GM23338 (cell line): ENCODE data around the gene FIG4. TPM values are rescaled to one million over a fixed set of nuclear protein-coding genes. Genes with fewer than 3 reads are reported as not detected.
"Not testable (repeated sequence)": the region's sequence is repeated elsewhere in the genome, so short reads cannot be mapped to it uniquely, and the experiment has no call there.

Experiments
- ATAC-seq: fragments of 200-7000 bp; cut with Tn5 transposase; 3 replicates; pipeline ENCODE4 v1.9.1; 2020
- DNase-seq: peaks from one replicate; pipeline ENCODE4 v3.0.0-alpha.2; 2015; ENCODE audit warnings: low spot score
- H2AFZ ChIP-seq: fragments of 200-600 bp; sonication (generic); 2 replicates; pipeline ENCODE4 v1.8.0; 2016; ENCODE audit warnings: antibody characterized with exemption, mild to moderate bottlenecking, moderate library complexity
- H3F3A ChIP-seq: fragments of 200-600 bp; sonication (generic); replicated peaks from 2 replicates; pipeline ENCODE4 v1.8.0; 2017; ENCODE audit warnings: antibody characterized with exemption, mixed run types, low read depth
- H3K27ac ChIP-seq: fragments of 200-600 bp; sonication (generic); 2 replicates; pipeline ENCODE4 v1.6.1; 2016; ENCODE audit warnings: low read depth
- H3K27me3 ChIP-seq: fragments of 200-600 bp; sonication (generic); 2 replicates; pipeline ENCODE4 v1.8.0; 2016; ENCODE audit warnings: mild to moderate bottlenecking, mixed run types, moderate library complexity; ENCODE audit not compliant: insufficient read depth
- H3K36me3 ChIP-seq: fragments of 200-600 bp; sonication (generic); 2 replicates; pipeline ENCODE4 v1.8.0; 2016; ENCODE audit warnings: mild to moderate bottlenecking; ENCODE audit not compliant: insufficient read depth
- H3K4me1 ChIP-seq: fragments of 200-600 bp; sonication (generic); 2 replicates; pipeline ENCODE4 v1.8.0; 2016; ENCODE audit warnings: mild to moderate bottlenecking, moderate library complexity; ENCODE audit not compliant: insufficient read depth
- H3K4me2 ChIP-seq: fragments of 200-600 bp; sonication (generic); 2 replicates; pipeline ENCODE4 v1.7.1; 2017; ENCODE audit warnings: mixed run types
- H3K4me3 ChIP-seq: fragments of 200-600 bp; sonication (generic); 2 replicates; pipeline ENCODE4 v1.6.1; 2016; ENCODE audit warnings: mixed run types
- H3K79me2 ChIP-seq: fragments of 200-600 bp; sonication (generic); replicated peaks from 2 replicates; pipeline ENCODE4 v1.8.0; 2017; ENCODE audit warnings: mild to moderate bottlenecking; ENCODE audit not compliant: insufficient read depth
- H3K9me2 ChIP-seq: fragments of 200-600 bp; sonication (generic); 2 replicates; pipeline ENCODE4 v1.8.0; 2017; ENCODE audit not compliant: insufficient read depth
- H4K20me1 ChIP-seq: fragments of 200-600 bp; sonication (generic); replicated peaks from 2 replicates; pipeline ENCODE4 v1.8.0; 2017; ENCODE audit warnings: mild to moderate bottlenecking; ENCODE audit not compliant: insufficient read depth
- H3K27ac Mint-ChIP-seq: 2 replicates; pipeline ENCODE4 v1.8.0; 2020; ENCODE audit warnings: inconsistent platforms, mild to moderate bottlenecking, moderate library complexity, mixed read lengths
- H3K27me3 Mint-ChIP-seq: 3 replicates; pipeline ENCODE4 v1.8.0; 2022; ENCODE audit warnings: low read depth, mild to moderate bottlenecking, moderate library complexity, mixed read lengths, inconsistent platforms; ENCODE audit not compliant: insufficient read depth, poor library complexity
- H3K36me3 Mint-ChIP-seq: 3 replicates; pipeline ENCODE4 v1.8.0; 2021; ENCODE audit warnings: low read depth, mild to moderate bottlenecking, inconsistent platforms, moderate library complexity, mixed read lengths
- H3K4me1 Mint-ChIP-seq: 3 replicates; pipeline ENCODE4 v1.8.0; 2020; ENCODE audit warnings: mild to moderate bottlenecking, inconsistent platforms, mixed read lengths
- H3K4me3 Mint-ChIP-seq: 3 replicates; pipeline ENCODE4 v1.8.0; 2021; ENCODE audit warnings: moderate library complexity, mild to moderate bottlenecking, inconsistent platforms, mixed read lengths
- H3K9me3 Mint-ChIP-seq: 3 replicates; pipeline ENCODE4 v1.8.0; 2020; ENCODE audit warnings: moderate library complexity, mild to moderate bottlenecking, inconsistent platforms, mixed read lengths
- JUNB ChIP-seq: IDR thresholded peaks from one replicate; pipeline ENCODE4 v1.6.1; 2016; ENCODE audit warnings: antibody characterized with exemption; ENCODE audit not compliant: unreplicated experiment
- NANOG ChIP-seq: IDR thresholded peaks from 2 replicates; pipeline ENCODE4 v1.6.1; 2016; ENCODE audit warnings: antibody characterized with exemption, borderline replicate concordance
- POLR2AphosphoS5 ChIP-seq: IDR thresholded peaks from 2 replicates; pipeline ENCODE4 v1.6.1; 2016; ENCODE audit warnings: antibody characterized with exemption, low read depth
- STAT1 ChIP-seq: IDR thresholded peaks from one replicate; pipeline ENCODE4 v1.6.1; 2016; ENCODE audit warnings: antibody characterized with exemption; ENCODE audit not compliant: unreplicated experiment
- ZNF114 ChIP-seq: fragments of 250-450 bp; sonication (Bioruptor Pico); IDR thresholded peaks from 2 replicates; pipeline ENCODE4 v1.5.0; 2020; ENCODE audit warnings: mild to moderate bottlenecking, moderate library complexity
- ZNF331 ChIP-seq: fragments of 250-450 bp; sonication (Bioruptor Pico); IDR thresholded peaks from 2 replicates; pipeline ENCODE4 v1.5.0; 2020; ENCODE audit warnings: low read depth, mild to moderate bottlenecking, moderate library complexity
- polyA plus RNA-seq: library from polyadenylated mRNA; unstranded; fragments of >200 nt; fragmentation: Nextera tagmentation; extraction: Ambion mirVana; gene quantifications from 2 replicates; pipeline ENCODE4 v1.2.1, GENCODE V29; 2016
- total RNA-seq: library from RNA; depleted of rRNA; stranded (reverse); fragments of >200 nt; shearing (Covaris generic); gene quantifications from 2 replicates; pipeline ENCODE4 v1.2.3, GENCODE V29; 2014
- TF ChIP-seq, protein P1 (sequence below): IDR thresholded peaks from 2 replicates; pipeline ENCODE4 v1.6.1; 2016; ENCODE audit warnings: antibody characterized with exemption
- TF ChIP-seq, protein P2 (sequence below): IDR thresholded peaks from one replicate; pipeline ENCODE4 v1.6.1; 2018; ENCODE audit warnings: antibody characterized with exemption; ENCODE audit not compliant: unreplicated experiment

FIG4 gene
- total and polyA plus RNA-seq, 2 experiments from 2014 or later = 7.0 to 16.9 TPM

DNA sequence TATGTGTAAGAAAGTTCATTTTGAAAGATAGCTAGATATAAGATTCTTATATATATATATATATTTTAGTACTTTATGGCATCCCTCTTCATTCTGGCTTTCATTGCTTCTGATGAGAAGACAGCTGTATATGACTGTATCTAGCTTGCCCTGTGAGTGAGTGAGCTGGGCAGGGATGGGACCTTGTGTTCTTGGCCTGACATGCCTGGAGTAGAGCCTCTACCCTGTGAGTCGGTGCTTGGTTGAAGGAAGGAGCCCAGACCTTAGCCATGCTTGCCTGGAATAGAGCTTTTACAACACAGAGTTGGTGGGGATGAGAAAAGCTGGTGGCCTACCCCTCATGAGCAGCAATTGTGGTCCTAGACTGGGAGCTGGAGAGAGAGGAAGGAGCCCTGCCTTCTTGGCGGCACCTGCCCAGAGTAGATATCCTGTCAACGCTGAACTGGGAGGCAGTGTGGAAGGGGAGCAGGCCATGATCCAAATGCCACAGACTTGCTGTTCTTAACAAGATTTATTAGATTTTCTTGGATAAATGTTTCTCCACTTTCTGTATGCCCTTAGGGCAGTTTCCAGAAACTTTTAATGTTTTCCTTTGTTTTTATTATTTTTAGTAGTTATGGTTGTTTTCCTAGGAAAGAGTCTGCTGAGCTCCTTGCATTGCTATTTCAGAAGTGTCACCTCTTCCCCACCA, 31.6 kb downstream of the FIG4 start (continued):
- TF ChIP-seq, protein P1, sequence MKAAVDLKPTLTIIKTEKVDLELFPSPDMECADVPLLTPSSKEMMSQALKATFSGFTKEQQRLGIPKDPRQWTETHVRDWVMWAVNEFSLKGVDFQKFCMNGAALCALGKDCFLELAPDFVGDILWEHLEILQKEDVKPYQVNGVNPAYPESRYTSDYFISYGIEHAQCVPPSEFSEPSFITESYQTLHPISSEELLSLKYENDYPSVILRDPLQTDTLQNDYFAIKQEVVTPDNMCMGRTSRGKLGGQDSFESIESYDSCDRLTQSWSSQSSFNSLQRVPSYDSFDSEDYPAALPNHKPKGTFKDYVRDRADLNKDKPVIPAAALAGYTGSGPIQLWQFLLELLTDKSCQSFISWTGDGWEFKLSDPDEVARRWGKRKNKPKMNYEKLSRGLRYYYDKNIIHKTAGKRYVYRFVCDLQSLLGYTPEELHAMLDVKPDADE = no peak
- TF ChIP-seq ZNF331 = no peak
- TF ChIP-seq ZNF114 (CRISPR knock-in tag) = no peak
- no peak for TF ChIP-seq STAT1
- TF ChIP-seq POLR2AphosphoS5 = no peak

DNA sequence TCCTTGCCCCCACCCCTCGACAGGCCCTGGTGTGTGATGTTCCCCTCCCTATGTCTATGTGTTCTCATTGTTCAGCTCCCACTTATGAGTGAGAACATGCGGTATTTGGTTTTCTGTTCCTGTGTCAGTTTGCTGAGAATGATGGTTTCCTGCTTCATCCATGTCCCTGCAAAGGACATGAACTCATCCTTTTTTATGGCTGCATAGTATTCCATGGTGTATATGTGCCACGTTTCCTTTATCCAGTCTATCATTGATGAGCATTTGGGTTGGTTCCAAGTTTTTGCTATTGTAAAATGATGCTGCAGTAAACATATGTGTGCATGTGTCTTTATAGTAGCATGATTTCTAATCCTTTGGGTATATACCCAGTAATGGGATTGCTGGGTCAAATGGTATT, 34.2 kb downstream of the FIG4 start:
- not testable (repeated sequence) for H3K27me3 ChIP-seq, H2AFZ ChIP-seq, ATAC-seq, H3K36me3 ChIP-seq, H3K4me3 ChIP-seq, H3K27ac Mint-ChIP-seq, H3K9me2 ChIP-seq, H3K27me3 Mint-ChIP-seq, H4K20me1 ChIP-seq, H3K27ac ChIP-seq, H3K4me3 Mint-ChIP-seq, H3K4me1 ChIP-seq, H3K4me1 Mint-ChIP-seq, H3K9me3 Mint-ChIP-seq, H3K4me2 ChIP-seq, H3K79me2 ChIP-seq, DNase-seq, H3F3A ChIP-seq
- peaks cover 22% of the 10 kb centered on the region for H3K36me3 Mint-ChIP-seq

DNA sequence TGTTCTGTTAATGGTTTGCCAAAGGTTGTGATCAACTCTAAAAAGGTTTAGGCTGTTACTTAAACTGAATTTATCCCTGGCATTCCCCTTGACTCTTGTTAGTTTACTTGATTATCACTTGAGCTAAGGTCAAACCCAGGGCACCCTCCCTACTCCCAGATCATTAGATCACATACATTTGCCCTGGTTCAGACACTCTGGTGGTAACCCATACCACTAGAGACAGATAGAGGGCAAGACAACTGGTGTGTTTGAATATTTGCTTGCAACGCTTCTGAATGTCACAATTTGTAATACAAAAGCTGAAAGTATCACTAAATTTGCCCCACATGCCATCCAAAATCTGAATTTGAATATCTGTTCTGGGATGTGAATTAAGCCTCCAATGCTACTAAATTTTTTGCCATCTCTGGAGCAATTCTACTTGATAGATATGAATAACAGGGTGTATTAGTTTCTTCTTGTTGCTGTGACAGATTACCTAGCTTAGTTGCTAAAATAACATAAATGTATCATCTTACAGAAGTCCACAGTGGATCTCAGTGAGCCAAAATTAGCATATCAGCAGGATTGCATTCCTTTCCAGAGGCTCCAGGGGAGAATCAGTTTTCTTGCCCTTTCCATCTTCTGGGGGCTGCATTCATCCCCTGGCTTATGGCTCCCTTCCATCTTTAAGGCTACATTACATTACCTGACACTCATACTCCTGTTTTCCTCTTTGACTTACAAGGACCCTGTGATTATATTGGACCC, 45.4 kb downstream of the FIG4 start:
- Mint-ChIP-seq H3K27ac (peak overlapping the region; percentile 25), H3K36me3 (peaks cover 19% of the 10 kb centered on the region), H3K4me1 (peaks cover 44% of the 10 kb centered on the region), H3K4me3 (peak overlapping the region; percentile 19), H3K9me3 (no peaks in the 10 kb centered on the region), H3K27me3 (no peaks in the 10 kb centered on the region)
- H3K79me2 ChIP-seq = no peaks in the 10 kb centered on the region
- H3F3A ChIP-seq = no peaks in the 10 kb centered on the region
- DNase-seq = peak; percentile 73
- peaks cover 30% of the 10 kb centered on the region for H3K4me1 ChIP-seq
- no peaks in the 10 kb centered on the region for H4K20me1 ChIP-seq
- H3K4me3 ChIP-seq = peak overlapping the region; percentile 9
- peak overlapping the region; percentile 43 for H3K27ac ChIP-seq
- no peaks in the 10 kb centered on the region for H3K27me3 ChIP-seq
- H2AFZ ChIP-seq = no peak overlapping the region
- H3K36me3 ChIP-seq = no peaks in the 10 kb centered on the region
- TF ChIP-seq JUNB (no peak), NANOG (peak; percentile 11; the same call in 1 of the 2 replicates)
- TF ChIP-seq, protein P2, sequence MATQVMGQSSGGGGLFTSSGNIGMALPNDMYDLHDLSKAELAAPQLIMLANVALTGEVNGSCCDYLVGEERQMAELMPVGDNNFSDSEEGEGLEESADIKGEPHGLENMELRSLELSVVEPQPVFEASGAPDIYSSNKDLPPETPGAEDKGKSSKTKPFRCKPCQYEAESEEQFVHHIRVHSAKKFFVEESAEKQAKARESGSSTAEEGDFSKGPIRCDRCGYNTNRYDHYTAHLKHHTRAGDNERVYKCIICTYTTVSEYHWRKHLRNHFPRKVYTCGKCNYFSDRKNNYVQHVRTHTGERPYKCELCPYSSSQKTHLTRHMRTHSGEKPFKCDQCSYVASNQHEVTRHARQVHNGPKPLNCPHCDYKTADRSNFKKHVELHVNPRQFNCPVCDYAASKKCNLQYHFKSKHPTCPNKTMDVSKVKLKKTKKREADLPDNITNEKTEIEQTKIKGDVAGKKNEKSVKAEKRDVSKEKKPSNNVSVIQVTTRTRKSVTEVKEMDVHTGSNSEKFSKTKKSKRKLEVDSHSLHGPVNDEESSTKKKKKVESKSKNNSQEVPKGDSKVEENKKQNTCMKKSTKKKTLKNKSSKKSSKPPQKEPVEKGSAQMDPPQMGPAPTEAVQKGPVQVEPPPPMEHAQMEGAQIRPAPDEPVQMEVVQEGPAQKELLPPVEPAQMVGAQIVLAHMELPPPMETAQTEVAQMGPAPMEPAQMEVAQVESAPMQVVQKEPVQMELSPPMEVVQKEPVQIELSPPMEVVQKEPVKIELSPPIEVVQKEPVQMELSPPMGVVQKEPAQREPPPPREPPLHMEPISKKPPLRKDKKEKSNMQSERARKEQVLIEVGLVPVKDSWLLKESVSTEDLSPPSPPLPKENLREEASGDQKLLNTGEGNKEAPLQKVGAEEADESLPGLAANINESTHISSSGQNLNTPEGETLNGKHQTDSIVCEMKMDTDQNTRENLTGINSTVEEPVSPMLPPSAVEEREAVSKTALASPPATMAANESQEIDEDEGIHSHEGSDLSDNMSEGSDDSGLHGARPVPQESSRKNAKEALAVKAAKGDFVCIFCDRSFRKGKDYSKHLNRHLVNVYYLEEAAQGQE = no peak
- peak; percentile 95 for ATAC-seq
- peak overlapping the region; percentile 34 for H3K4me2 ChIP-seq
- H3K9me2 ChIP-seq = no peaks in the 10 kb centered on the region
